GM21515 (cell line): Measurements from ENCODE around the gene SHC1.
A peak's percentile ranks its signal among the peaks of the same experiment; 100 is the strongest.

ENCODE experiments used
- ATAC-seq: cut with Tn5 transposase; IDR thresholded peaks from one replicate; pipeline ENCODE4 v1.9.1; 2021; ENCODE audit not compliant: unreplicated experiment

Gene SHC1, protein sequence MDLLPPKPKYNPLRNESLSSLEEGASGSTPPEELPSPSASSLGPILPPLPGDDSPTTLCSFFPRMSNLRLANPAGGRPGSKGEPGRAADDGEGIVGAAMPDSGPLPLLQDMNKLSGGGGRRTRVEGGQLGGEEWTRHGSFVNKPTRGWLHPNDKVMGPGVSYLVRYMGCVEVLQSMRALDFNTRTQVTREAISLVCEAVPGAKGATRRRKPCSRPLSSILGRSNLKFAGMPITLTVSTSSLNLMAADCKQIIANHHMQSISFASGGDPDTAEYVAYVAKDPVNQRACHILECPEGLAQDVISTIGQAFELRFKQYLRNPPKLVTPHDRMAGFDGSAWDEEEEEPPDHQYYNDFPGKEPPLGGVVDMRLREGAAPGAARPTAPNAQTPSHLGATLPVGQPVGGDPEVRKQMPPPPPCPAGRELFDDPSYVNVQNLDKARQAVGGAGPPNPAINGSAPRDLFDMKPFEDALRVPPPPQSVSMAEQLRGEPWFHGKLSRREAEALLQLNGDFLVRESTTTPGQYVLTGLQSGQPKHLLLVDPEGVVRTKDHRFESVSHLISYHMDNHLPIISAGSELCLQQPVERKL

GRCh38 chr1:154970631-154971340 is at the start of gene SHC1:
Gene SHC1 (minus strand): TSS chr1:154970747. CDS start chr1:154970526, 221 bp downstream.
- ATAC-seq = no peak

DNA sequence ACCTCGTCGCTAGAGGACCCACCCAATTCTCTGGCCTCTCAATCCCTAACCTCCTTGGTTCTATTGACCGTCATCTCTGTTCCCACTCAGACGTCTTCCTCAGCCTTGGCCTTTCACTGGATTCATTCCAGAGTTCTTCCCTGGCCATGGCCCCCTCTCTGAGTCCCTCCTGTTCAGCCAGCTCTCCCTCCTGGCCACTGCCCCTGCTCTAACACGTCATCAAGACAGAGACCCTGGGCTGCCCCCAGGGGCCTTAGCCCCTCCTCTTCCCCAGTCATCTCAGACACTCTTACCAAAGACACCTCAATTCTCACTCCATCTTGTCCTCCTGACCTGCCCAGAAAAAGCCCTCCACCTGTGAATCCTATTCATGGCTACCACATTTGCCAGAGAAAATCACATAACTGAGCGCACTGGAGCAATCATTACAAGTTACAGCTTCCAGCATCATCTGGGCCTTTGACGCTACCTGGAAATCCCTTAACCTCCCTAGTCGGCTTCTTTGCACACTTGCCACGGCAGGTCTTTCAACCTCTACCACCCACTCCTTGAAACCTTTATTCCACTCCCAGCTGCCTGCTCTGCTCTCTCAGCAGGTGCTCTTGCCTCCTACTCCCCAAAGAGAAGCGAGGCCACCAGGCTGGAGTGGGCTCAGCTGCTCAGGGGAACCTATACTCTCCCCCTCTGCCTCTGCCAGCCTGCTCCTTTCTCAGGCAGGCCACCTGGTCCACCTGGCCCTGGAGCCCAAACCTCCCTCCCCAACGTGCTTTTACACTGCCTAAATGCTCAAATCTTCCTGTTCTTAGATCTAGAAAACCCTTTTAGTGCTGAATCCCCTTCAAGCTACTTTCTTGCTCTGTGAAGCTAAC is 49.1 kb upstream of the SHC1 start:
- ATAC-seq = no peak

GRCh38 chr1:155018617-155019348 is 48.2 kb upstream of the SHC1 start:
- ATAC-seq = no peak

DNA sequence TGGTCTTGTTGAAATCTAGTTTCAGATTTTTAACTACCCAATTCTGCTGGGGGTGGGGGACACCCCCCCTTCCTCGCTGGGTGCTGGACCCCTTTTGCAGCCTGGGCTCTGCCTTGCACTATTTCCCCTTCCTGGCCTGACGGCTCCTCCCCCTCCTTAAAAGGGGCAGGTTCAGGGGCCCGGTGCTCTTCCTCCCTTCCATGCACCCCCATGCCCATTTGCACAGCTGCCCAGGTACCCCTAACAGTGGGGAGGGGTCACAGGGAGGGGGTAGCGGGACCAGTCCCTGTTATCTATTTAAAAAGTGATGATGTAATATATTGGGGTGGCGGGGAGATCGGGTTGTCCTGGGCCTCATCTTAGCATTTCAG is 47.4 kb upstream of the SHC1 start:
- ATAC-seq = no peak

DNA sequence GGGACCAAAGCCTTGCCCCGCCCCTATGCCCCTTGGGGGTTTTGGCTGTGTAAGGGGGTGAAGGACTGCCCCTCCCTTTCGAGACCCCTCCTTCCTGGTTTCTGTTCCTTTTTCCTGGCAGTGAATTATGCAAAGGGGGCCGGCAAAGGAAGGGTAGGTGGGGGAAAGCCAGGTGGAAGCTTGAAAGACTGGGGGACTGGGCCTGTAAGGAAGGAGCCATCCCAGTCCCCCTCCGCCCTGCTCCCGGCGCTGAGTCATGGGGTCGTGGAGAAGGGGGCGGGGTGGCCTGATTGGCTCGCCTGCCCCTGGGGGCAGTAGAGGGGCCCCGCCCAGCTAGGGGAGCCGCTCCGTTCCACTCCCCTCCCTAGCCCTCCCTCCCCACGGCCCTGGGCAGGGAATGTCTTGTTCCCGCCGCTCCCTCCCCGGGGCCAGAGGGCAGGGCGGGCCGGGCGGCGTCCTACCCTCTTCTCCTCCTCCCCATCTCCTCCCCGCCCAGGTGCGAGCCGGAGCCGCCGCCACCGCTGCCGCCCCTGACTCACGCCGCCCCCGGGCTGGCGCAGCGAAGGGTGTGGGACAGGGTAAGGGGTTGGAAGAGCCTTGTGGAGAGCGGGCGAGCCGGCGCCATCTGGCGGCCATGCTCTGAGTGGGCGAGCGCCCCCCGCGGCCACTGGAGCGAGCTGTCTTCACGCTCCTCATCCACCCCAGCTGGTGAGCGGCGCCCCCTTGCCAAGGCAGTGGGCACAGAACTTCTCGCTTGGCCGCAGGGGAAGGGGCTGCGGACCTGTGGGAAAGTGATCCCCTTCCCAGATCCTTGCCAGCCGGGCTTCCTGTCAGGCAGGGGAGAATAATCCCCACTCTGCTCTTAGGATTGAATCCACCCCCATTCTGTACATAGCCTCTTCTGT is 46.7 kb upstream of the SHC1 start:
- peak; percentile 56 for ATAC-seq

DNA sequence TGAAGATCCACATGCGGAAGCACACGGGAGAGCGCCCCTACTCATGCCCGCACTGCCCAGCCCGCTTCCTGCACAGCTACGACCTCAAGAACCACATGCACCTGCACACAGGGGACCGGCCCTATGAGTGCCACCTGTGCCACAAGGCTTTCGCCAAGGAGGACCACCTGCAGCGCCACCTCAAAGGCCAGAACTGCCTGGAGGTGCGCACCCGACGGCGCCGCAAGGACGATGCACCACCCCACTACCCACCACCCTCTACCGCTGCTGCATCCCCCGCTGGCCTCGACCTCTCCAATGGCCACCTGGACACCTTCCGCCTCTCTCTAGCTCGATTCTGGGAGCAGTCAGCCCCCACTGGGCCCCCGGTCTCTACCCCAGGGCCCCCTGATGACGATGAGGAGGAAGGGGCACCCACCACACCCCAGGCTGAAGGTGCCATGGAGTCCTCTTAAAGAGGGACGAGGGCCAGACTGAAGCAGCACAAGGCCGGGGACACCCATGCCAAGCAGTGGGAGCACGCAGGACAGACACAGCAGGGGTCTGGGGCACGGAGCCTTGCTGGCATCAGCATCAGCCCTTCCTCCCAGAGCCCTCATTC is 45.8 kb upstream of the SHC1 start:
- ATAC-seq = no peak

DNA sequence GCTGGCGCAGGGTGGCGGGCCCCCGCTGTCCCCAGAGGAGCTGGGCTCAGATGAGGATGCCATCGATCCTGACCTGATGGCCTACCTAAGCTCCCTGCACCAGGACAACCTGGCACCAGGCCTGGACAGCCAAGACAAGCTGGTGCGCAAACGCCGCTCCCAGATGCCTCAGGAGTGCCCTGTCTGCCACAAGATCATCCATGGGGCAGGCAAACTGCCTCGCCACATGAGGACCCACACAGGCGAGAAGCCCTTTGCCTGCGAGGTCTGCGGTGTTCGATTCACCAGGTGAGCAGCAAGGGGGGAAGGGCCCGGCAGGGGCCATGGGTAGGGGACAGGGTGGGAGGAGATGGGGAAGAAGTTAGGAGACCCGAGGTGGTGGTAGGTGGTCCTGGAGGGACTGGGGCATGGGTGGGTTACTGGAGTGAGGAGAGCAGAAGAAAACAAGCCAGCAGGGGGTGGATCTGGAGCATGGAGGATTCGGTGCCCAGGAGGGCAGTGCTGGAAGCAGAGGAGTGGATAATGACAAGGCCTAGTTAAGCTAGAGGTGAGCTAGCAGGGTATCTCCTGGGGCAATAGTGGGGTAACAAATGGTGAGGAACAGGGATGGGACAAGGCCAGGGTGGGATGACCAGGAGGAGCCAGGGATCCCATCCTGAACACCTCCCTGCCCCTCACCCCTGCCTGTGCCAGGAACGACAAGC is 45.1 kb upstream of the SHC1 start:
- ATAC-seq = no peak

DNA sequence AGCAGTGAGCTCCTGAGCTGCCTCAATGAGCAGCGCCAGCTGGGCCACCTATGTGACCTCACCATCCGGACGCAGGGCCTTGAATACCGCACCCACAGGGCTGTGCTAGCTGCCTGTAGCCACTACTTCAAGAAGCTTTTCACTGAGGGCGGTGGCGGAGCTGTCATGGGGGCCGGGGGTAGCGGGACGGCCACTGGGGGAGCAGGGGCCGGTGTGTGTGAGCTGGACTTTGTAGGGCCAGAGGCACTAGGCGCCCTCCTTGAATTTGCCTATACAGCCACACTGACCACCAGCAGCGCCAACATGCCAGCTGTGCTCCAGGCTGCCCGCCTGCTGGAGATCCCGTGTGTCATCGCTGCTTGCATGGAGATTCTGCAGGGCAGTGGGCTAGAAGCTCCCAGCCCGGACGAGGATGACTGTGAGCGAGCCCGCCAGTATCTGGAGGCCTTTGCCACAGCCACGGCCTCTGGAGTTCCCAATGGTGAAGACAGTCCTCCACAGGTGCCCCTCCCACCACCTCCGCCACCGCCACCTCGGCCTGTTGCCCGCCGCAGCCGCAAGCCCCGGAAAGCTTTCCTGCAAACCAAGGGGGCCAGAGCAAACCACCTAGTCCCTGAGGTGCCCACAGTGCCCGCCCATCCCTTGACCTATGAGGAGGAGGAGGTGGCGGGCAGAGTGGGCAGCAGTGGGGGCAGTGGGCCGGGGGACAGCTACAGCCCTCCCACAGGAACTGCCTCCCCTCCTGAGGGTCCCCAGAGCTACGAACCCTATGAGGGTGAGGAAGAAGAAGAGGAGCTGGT is 44.4 kb upstream of the SHC1 start:
- ATAC-seq = no peak

DNA sequence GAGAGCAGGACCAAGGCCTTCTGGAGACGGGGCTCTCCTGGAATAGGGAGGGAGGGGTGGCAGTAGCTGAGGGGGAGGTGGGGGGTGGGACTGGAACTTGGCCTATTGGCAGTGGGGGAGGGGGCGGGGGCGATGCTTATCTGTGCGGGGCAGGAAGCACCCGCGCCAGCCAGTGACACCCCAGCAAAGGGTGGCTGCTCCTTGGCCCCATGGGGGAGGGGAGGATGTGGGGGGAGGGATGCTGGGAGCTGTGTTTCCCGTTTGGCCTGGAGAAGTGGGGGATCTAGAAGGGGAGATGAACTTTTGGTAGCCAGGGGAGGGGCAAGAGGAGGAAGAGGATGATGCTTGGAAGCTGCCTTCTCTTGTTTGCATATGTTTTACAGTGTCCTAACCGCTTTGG is 43.1 kb upstream of the SHC1 start:
- no peak for ATAC-seq

DNA sequence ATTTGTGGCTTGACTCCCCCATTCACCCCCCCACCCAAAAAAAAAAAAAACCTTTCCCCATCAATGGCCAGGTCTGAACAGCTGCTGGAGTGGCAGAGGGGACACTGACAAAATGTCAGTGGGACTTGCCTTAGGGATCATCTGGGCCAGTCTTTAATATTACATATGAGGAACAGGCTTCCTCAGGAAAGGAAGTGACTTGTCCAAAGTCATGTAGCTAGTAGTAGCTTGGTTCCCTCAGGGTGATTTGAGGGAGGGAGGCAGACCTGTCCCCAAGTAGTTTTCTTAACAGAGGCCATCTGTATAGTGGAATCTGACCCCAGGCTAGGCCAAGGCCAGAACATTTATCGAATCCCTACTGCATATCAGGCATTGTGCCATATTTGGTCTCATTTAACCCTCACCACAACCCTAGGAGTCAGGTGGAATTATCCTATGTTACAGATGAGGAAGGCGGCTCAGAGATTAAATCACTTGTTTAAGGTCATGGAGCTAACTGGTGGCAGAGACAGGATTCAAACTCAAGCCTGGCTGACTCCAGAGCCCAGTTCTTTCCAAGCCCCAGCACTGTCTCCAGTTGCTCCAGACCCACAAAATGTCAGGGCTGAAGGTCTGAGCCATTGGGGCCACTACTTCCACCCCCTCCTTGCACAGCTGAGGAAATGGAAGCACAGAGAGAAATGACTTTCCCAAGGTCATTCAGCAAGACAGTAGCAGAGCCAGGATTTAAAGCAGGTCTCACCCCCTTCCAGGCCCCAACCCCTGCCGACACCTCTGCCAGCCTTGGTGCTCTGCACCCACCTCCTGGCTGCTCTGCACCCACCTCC is 42.4 kb upstream of the SHC1 start:
- no peak for ATAC-seq

DNA sequence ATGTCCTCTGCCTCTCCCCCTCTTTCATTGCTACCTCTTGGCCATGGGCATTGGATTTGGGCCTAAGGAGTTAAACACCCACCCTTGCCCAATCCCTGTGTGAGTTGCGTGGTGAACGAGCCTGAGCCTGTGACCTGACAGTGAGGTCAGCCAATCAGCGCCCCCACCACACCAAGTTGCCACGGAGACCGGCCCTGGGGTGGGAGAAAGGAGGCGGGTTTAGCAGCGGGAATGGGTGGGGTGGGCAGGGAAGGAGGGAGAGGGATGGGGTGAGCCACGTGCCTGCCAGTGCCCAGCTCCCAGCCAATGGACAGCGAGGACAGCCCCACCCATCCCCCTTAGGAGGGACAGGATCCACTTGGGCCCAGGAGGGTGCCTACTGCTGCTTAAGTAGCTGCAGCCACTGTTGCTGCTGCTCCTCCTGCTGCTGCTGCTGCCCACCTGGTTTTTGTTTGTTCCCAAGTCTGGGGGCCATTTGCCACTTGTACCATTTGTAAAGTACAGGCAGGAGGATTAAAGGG is 41.5 kb upstream of the SHC1 start:
- no peak for ATAC-seq

GRCh38 chr1:155011437-155012025 is 41.0 kb upstream of the SHC1 start:
- ATAC-seq = no peak

- ATAC-seq = no peak
These were observed 40.5 kb upstream of the SHC1 start for GRCh38 chr1:155011004-155011416.

DNA sequence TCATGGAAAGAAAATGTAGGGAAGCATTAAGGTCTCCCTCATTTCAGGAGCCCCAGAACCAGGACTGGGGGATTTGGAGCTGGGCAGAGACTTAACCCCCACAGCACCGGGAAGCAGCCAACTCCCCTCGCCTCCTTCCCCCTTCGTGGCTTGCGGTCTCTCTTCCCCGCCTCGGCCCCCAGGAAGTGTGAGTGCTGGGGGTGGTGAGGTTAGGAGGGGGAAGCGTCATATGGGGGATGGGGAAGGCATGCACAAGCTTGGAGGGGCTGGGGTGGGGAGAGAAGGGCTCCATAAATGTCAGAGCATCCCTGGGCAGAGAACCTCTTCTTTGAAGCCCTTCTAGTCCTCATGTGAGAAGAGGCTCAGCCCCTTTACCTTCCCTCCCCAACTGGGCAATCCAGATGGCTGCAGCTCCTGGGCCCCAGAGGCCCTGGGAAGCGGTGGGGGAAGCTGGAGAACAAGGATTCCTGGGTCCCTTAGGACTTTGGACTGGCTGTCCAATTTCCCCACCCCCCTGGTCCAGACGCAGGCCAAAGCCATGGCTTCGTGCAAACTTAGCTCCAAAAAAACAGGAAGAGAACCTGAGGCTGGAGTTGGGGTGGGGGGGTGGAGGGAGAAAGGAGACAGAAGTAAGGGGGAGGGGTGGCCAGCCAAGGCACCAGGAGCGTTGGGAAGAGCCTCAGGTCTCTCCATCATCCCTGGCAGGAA is 39.8 kb upstream of the SHC1 start:
- no peak for ATAC-seq

DNA sequence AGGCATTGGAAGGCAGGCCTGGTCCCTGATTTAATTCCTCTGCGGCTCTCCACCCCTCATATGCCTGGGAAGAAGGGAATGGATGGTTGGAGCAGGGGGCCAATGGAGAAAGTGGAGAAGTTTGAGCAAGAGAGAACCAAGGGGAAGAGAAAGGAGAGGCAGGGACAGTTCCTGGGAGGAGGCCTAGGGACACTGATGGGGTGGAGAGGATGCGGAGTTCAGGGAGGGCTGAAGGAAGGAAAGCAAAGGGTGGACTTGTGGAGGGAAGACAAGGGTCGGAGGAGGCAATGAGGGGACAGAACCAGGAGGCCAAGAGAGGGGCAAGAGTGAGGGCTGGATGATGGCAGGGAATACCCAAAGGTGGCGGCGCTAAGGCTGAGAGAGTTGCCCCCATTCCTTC is 39.2 kb upstream of the SHC1 start:
- no peak for ATAC-seq
